Ovary (tissue), 3 donors: ENCODE results near the gene RAET1E.
"Not testable (repeated sequence)": the region's sequence is repeated elsewhere in the genome, so short reads cannot be mapped to it uniquely, and the experiment has no call there.

Source experiments
- EP300 ChIP-seq: sonication (generic); formaldehyde crosslinking; IDR thresholded peaks from one replicate; pipeline ENCODE4 v1.6.1; 2017; ENCODE audit warnings: antibody characterized with exemption
- POLR2A ChIP-seq: fragments of 450-650 bp; IDR thresholded peaks from one replicate; pipeline ENCODE4 v1.6.1; 2017; ENCODE audit warnings: antibody characterized with exemption, mild to moderate bottlenecking, moderate library complexity
- TF ChIP-seq, protein P1 (sequence below), 3 donors: fragments of 450-650 bp in 2 of 3; fragments of 200-600 bp in 1 of 3; IDR thresholded peaks; one replicate each; pipeline versions ENCODE4 v1.5.1 to v1.8.0; 2016 to 2022; ENCODE audit warnings: antibody characterized with exemption in 3 of 3, mild to moderate bottlenecking in 1 of 3
- donor health status: DM: no; HTN: no; CAD: no.

DNA sequence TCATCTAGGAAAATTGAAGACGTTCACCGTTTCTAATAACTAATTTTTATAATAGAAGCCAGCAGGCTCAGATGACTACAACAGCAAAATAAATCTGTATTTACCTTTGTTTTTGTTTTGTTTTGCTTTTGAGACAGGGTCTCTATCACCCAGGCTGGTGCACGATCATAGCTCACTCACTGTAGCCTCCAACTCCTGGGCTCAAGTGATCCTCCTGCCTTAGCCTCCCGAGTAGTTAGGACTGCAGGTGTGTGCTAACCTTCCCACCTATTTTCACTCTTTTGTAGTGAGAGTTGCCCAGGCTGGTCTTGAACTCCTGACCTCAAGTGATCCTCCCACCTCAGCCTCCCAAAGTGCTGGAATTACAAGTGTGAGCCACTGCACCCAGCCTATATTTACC is 43.9 kb downstream of the RAET1E start:
- TF ChIP-seq, protein P1, sequence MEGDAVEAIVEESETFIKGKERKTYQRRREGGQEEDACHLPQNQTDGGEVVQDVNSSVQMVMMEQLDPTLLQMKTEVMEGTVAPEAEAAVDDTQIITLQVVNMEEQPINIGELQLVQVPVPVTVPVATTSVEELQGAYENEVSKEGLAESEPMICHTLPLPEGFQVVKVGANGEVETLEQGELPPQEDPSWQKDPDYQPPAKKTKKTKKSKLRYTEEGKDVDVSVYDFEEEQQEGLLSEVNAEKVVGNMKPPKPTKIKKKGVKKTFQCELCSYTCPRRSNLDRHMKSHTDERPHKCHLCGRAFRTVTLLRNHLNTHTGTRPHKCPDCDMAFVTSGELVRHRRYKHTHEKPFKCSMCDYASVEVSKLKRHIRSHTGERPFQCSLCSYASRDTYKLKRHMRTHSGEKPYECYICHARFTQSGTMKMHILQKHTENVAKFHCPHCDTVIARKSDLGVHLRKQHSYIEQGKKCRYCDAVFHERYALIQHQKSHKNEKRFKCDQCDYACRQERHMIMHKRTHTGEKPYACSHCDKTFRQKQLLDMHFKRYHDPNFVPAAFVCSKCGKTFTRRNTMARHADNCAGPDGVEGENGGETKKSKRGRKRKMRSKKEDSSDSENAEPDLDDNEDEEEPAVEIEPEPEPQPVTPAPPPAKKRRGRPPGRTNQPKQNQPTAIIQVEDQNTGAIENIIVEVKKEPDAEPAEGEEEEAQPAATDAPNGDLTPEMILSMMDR (IDR thresholded peaks at IDR 0.05), result not testable (repeated sequence)
- TF ChIP-seq POLR2A, EP300: not testable (repeated sequence)
